ENCODE measurements around the gene PRDM15. TPM values are rescaled to one million over a fixed set of nuclear protein-coding genes. Genes with fewer than 3 reads are reported as not detected.

PRDM15 gene
- total and polyA plus RNA-seq, 2 donors (not counting 3 experiments of a cell fraction or from before 2014, with no cell fraction given): 11.8 to 12.9 TPM

DNA sequence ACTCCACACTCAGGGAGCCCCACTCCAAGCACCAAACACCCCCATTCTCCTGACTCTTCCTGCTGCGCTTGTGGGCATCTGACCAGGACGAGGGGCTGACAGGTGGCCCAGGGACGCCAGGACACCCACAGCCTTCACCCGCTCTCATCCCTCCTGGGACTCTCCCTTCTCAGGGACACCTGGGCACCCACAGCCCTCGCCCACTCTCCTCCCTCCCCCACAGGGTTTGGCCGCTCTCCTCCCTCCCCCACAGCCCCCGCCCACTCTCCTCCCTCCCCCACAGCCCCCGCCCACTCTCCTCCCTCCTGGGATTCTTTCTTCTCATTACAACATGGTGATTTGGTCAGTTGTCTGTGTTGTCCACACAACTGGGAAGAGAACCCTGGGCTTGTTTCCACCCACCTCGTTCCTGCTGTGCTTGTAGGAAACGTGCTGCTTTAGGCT lies 43.4 kb downstream of the PRDM15 start:
- Histone ChIP-seq H3K27ac (ENCODE audit: insufficient read depth, low read depth, low read length) (no peak overlapping the region), H2AFZ (ENCODE audit: low read depth, low read length) (no peak overlapping the region), H3K27me3 (ENCODE audit: control insufficient read depth in 2 of 2, insufficient read depth in 2 of 2, low read length in 2 of 2) (no peaks in the 10 kb centered on the region), H3K9me3 (replicated peaks; ENCODE audit: control insufficient read depth, insufficient read depth, low read length) (no peaks in the 10 kb centered on the region), H3K4me2 (ENCODE audit: insufficient read depth, low read length) (no peak overlapping the region), H3K9ac (replicated peaks; ENCODE audit: extremely low read depth, insufficient read depth, low read length) (no peak overlapping the region), H3K4me1 (ENCODE audit: control insufficient read depth, extremely low read depth, insufficient read depth, low read length) (no peaks in the 10 kb centered on the region), H3K79me2 (ENCODE audit: control insufficient read depth, insufficient read depth, low read length) (no peaks in the 10 kb centered on the region), H3K4me3 (replicated peaks in 1 of 3; ENCODE audit: insufficient read depth in 1 of 3, low read depth in 1 of 3, low read length in 3 of 3) (no peak overlapping the region), H3K36me3 (ENCODE audit: control insufficient read depth in 2 of 2, extremely low read depth in 1 of 2, insufficient read depth in 2 of 2, low read length in 2 of 2) (peaks cover 3 to 13% of the 10 kb centered on the region in 2 experiments), H3K9me1 (replicated peaks; ENCODE audit: control insufficient read depth, extremely low read depth, insufficient read depth, low read length) (no peaks in the 10 kb centered on the region), H4K20me1 (replicated peaks; ENCODE audit: control insufficient read depth, extremely low read depth, insufficient read depth, low read length) (no peaks in the 10 kb centered on the region)
- no TSS peak for BruUV-seq (replicated peaks)
- ChIA-PET POLR2A (no interaction called here), CTCF (no interaction called here)
- intact Hi-C loops (cut with micrococcal nuclease) (no loop called here), dilution Hi-C loops (cut with MboI; ENCODE audit: extremely low pct_ligation_motif_present, low sequenced_read_pairs) (no loop called here)
- no peak for FAIRE-seq
- DNase-seq (ENCODE audit: low read depth, low spot score): no peak
- TF ChIP-seq GATA2 (IDR thresholded peaks at IDR 0.05; ENCODE audit: insufficient read depth, insufficient read length, low read depth, low read length) (no peak), FOS (IDR thresholded peaks at IDR 0.05; ENCODE audit: borderline replicate concordance, insufficient read depth, low read length) (no peak), JUN (IDR thresholded peaks at IDR 0.05; ENCODE audit: borderline replicate concordance, insufficient read depth, insufficient read length, low read depth) (no peak), POLR2AphosphoS5 (IDR thresholded peaks at IDR 0.05; ENCODE audit: insufficient read depth, low read depth, low read length) (no peak), MYC (IDR thresholded peaks at IDR 0.05; ENCODE audit: low read depth, low read length) (no peak), POLR2A (IDR thresholded peaks at IDR 0.05; ENCODE audit: low read depth, low read length) (no peak), EZH2 (IDR thresholded peaks at IDR 0.05; ENCODE audit: borderline replicate concordance, low read depth, low read length, severe bottlenecking) (no peak)
- TF ChIP-seq, protein P1, sequence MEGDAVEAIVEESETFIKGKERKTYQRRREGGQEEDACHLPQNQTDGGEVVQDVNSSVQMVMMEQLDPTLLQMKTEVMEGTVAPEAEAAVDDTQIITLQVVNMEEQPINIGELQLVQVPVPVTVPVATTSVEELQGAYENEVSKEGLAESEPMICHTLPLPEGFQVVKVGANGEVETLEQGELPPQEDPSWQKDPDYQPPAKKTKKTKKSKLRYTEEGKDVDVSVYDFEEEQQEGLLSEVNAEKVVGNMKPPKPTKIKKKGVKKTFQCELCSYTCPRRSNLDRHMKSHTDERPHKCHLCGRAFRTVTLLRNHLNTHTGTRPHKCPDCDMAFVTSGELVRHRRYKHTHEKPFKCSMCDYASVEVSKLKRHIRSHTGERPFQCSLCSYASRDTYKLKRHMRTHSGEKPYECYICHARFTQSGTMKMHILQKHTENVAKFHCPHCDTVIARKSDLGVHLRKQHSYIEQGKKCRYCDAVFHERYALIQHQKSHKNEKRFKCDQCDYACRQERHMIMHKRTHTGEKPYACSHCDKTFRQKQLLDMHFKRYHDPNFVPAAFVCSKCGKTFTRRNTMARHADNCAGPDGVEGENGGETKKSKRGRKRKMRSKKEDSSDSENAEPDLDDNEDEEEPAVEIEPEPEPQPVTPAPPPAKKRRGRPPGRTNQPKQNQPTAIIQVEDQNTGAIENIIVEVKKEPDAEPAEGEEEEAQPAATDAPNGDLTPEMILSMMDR (IDR thresholded peaks at IDR 0.05; ENCODE audit: extremely low read depth in 1 of 2, insufficient read depth in 1 of 2, low read depth in 1 of 2, low read length in 2 of 2): no peak
- TF ChIP-seq, protein P2, sequence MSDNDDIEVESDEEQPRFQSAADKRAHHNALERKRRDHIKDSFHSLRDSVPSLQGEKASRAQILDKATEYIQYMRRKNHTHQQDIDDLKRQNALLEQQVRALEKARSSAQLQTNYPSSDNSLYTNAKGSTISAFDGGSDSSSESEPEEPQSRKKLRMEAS (IDR thresholded peaks at IDR 0.05; ENCODE audit: insufficient read depth, insufficient read length): no peak
